IMR-90 (cell line): ENCODE results near the gene DIAPH2. TPM values are rescaled to one million over a fixed set of nuclear protein-coding genes. Genes with fewer than 3 reads are reported as not detected.

Experiments used
- ATAC-seq: fragments of 200-7000 bp; cut with Tn5 transposase; 2 replicates; pipeline ENCODE4 v1.9.1; 2020; ENCODE audit warnings: low read depth, mild to moderate bottlenecking, moderate library complexity
- BruUV-seq: library from RNA; stranded (reverse); fragments of 400-500 nt; replicated peaks from 2 replicates; lab custom pipeline; 2021; lab: Mats Ljungman, UMichigan
- CTCF ChIA-PET: fragments of 300-600 bp; formaldehyde crosslinking; extraction: SDS; loops from one replicate; lab custom pipeline; 2021; ENCODE audit warnings: antibody characterized with exemption; lab: Yijun Ruan, JAX
- POLR2A ChIA-PET: fragments of 300-600 bp; sonication (Branson Sonifier 250); formaldehyde crosslinking; loops from one replicate; lab custom pipeline; 2022; ENCODE audit warnings: antibody characterized with exemption; ENCODE audit not compliant: unreplicated experiment; lab: Charles Lee
- DNase-seq: peaks from one replicate; pipeline ENCODE4 v3.0.0; 2013
- H2AFZ ChIP-seq: replicated peaks from 2 replicates; pipeline ENCODE3; 2013; ENCODE audit warnings: low read length, mild to moderate bottlenecking; ENCODE audit not compliant: poor library complexity
- H2AK5ac ChIP-seq: 2 replicates; pipeline ENCODE4 v1.6.1; 2013; ENCODE audit warnings: low read depth, low read length, inconsistent platforms
- H2AK9ac ChIP-seq: replicated peaks from 2 replicates; pipeline ENCODE3; 2013; ENCODE audit warnings: mild to moderate bottlenecking, low read depth, low read length, moderate library complexity; ENCODE audit not compliant: poor library complexity
- H2BK120ac ChIP-seq: 2 replicates; pipeline ENCODE4 v1.6.1; 2013; ENCODE audit warnings: low read depth, low read length, inconsistent platforms
- H2BK15ac ChIP-seq: 3 replicates; pipeline ENCODE4 v1.6.1; 2013; ENCODE audit warnings: low read depth, low read length, inconsistent platforms
- H2BK20ac ChIP-seq: 2 replicates; pipeline ENCODE4 v1.6.1; 2013; ENCODE audit warnings: low read depth, mild to moderate bottlenecking, inconsistent platforms, low read length, moderate library complexity
- H2BK5ac ChIP-seq: 2 replicates; pipeline ENCODE4 v1.6.1; 2013; ENCODE audit warnings: mild to moderate bottlenecking, low read depth, low read length, inconsistent platforms; ENCODE audit not compliant: poor library complexity, severe bottlenecking
- H3K14ac ChIP-seq: replicated peaks from 2 replicates; pipeline ENCODE4 v1.6.1; 2013; ENCODE audit warnings: low read depth, low read length, inconsistent platforms
- H3K18ac ChIP-seq: 2 replicates; pipeline ENCODE4 v1.6.1; 2013; ENCODE audit warnings: low read depth, low read length, control low read depth
- H3K23ac ChIP-seq: 2 replicates; pipeline ENCODE4 v1.6.1; 2013; ENCODE audit warnings: low read depth, low read length, inconsistent platforms
- H3K27ac ChIP-seq: 2 replicates; pipeline ENCODE4 v1.5.1; 2013; ENCODE audit warnings: mild to moderate bottlenecking, control low read depth, low read length; ENCODE audit not compliant: insufficient read depth
- H3K27me3 ChIP-seq: 2 replicates; pipeline ENCODE4 v1.6.1; 2013; ENCODE audit warnings: low read length; ENCODE audit not compliant: control insufficient read depth, insufficient read depth
- H3K36me3 ChIP-seq: 2 replicates; pipeline ENCODE4 v1.6.1; 2013; ENCODE audit warnings: low read length, mixed read lengths; ENCODE audit not compliant: control insufficient read depth, insufficient read depth
- H3K4ac ChIP-seq: 2 replicates; pipeline ENCODE4 v1.6.1; 2013; ENCODE audit warnings: low read depth, low read length, inconsistent platforms
- H3K4me1 ChIP-seq: 2 replicates; pipeline ENCODE4 v1.6.1; 2013; ENCODE audit warnings: low read length, mixed read lengths; ENCODE audit not compliant: control insufficient read depth, insufficient read depth
- H3K4me2 ChIP-seq: 2 replicates; pipeline ENCODE4 v1.6.1; 2013; ENCODE audit warnings: low read depth, mild to moderate bottlenecking, control low read depth, low read length, moderate library complexity
- H3K4me3 ChIP-seq: 2 replicates; pipeline ENCODE4 v1.5.1; 2013; ENCODE audit warnings: low read depth, mild to moderate bottlenecking, control low read depth, low read length, moderate library complexity; ENCODE audit not compliant: insufficient read depth
- H3K56ac ChIP-seq: 2 replicates; pipeline ENCODE4 v1.6.1; 2013; ENCODE audit warnings: low read length, inconsistent platforms; ENCODE audit not compliant: insufficient read depth; ENCODE audit errors: extremely low read depth
- H3K79me1 ChIP-seq, 2 experiments: 2 replicates each; pipeline ENCODE4 v1.6.1; 2013; ENCODE audit warnings: low read length in 2 of 2, inconsistent platforms in 1 of 2, low read depth in 1 of 2
- H3K9ac ChIP-seq: 2 replicates; pipeline ENCODE4 v1.6.1; 2013; ENCODE audit warnings: low read depth, low read length, control low read depth
- H3K9me1 ChIP-seq: 2 replicates; pipeline ENCODE4 v1.6.1; 2013; ENCODE audit warnings: low read length, inconsistent platforms; ENCODE audit not compliant: insufficient read depth
- H3K9me3 ChIP-seq: 2 replicates; pipeline ENCODE4 v1.6.1; 2013; ENCODE audit warnings: low read length; ENCODE audit not compliant: control insufficient read depth, insufficient read depth
- H4K20me1 ChIP-seq: 2 replicates; pipeline ENCODE4 v1.6.1; 2013; ENCODE audit warnings: low read length, inconsistent platforms; ENCODE audit not compliant: insufficient read depth
- H4K5ac ChIP-seq: 2 replicates; pipeline ENCODE4 v1.6.1; 2013; ENCODE audit warnings: mild to moderate bottlenecking, low read depth, low read length, control low read depth
- H4K8ac ChIP-seq, 2 experiments: 2 replicates each; pipeline ENCODE4 v1.6.1; 2013; ENCODE audit warnings: low read depth in 2 of 2, low read length in 2 of 2, control low read depth in 1 of 2, inconsistent platforms in 1 of 2
- H4K91ac ChIP-seq: 2 replicates; pipeline ENCODE4 v1.6.1; 2013; ENCODE audit warnings: low read depth, low read length, inconsistent platforms; ENCODE audit not compliant: insufficient read depth
- CTCF ChIP-seq: conservative IDR thresholded peaks from 2 replicates; pipeline ENCODE4 v1.5.1; 2012; ENCODE audit warnings: mild to moderate bottlenecking, low read depth, low read length, improper control_type of control experiment
- USF2 ChIP-seq: fragments of 150-350 bp; IDR thresholded peaks from 2 replicates; pipeline ENCODE4 v1.6.1; 2017; ENCODE audit warnings: mild to moderate bottlenecking, antibody characterized with exemption, low read length, low read depth
- WGBS, 2 experiments: methylation state at CpG; one replicate each; pipeline versions ENCODE4 v1.1.5 to v1.1.7; 2013; ENCODE audit warnings: missing lambda C conversion rate in 2 of 2; ENCODE audit not compliant: insufficient read length in 1 of 2; ENCODE audit errors: extremely low coverage in 2 of 2; 5-methylcytosine and 5-hydroxymethylcytosine counted together
- dilution Hi-C: fragments of 300-500 bp; cut with HindIII; formaldehyde crosslinking; loops from one replicate; pipeline ENCODE4 v1.14.3; 2018; ENCODE audit warnings: low sequenced_read_pairs; ENCODE audit not compliant: unreplicated experiment
- in situ Hi-C: fragments of 300-500 bp; cut with MboI; formaldehyde crosslinking; loops from 3 replicates; pipeline ENCODE4 v1.14.3; 2019; ENCODE audit warnings: low sequenced_read_pairs, inconsistent platforms, mixed read lengths
- intact Hi-C: fragments of 100-400 bp; cut with micrococcal nuclease; formaldehyde crosslinking; loops from 2 replicates; pipeline ENCODE4 v1.10.0; 2022
- polyA plus RNA-seq, 3 experiments: library from polyadenylated mRNA; depleted of rRNA; stranded (reverse); fragments of >200 nt; gene quantifications; 2 replicates each; pipeline ENCODE4 v1.2.3, GENCODE V29; 2012; ENCODE audit warnings: low replicate concordance in 1 of 3
- total RNA-seq: library from RNA; depleted of rRNA; stranded (reverse); fragments of >200 nt; gene quantifications from 2 replicates; pipeline ENCODE4 v1.2.3, GENCODE V29; 2012

Gene DIAPH2
- total and polyA plus RNA-seq, 2 of the 4 experiments (the other 2 are of a cell fraction): 3.6 to 19.9 TPM

- no peak overlapping the region for H2BK20ac ChIP-seq
- H3K9me1 ChIP-seq: no peaks in the 10 kb centered on the region
- H3K4me3 ChIP-seq: no peak overlapping the region
- in situ Hi-C loops: no loop called here
- H3K4ac ChIP-seq: no peak overlapping the region
- no peak overlapping the region for H2AFZ ChIP-seq
- H3K4me1 ChIP-seq: no peaks in the 10 kb centered on the region
- no peak overlapping the region for H3K56ac ChIP-seq
- no peak overlapping the region for H2AK9ac ChIP-seq
- no peak overlapping the region for H2AK5ac ChIP-seq
- H4K20me1 ChIP-seq: no peaks in the 10 kb centered on the region; the same call in 1 of the 2 replicates
- no TSS peak for BruUV-seq
- no peak overlapping the region for H4K91ac ChIP-seq
- no peaks in the 10 kb centered on the region for H3K9me3 ChIP-seq
- dilution Hi-C loops: no loop called here
- no peak overlapping the region for H3K27ac ChIP-seq
- H3K23ac ChIP-seq: no peak overlapping the region
- no peak overlapping the region for H4K5ac ChIP-seq
- H3K79me1 ChIP-seq: no peaks in the 10 kb centered on the region
- DNase-seq (no peak), ATAC-seq (no peak)
- intact Hi-C loops: no loop called here
- 66% methylated on average over 2 of the region's 3 CpGs; no CpG with 5 or more reads in 1 of the 2 experiments for WGBS, 2 experiments
- H2BK120ac ChIP-seq: no peak overlapping the region
- no peak overlapping the region for H4K8ac ChIP-seq
- no peak overlapping the region for H3K14ac ChIP-seq
- ChIA-PET CTCF (interaction anchor here (0.6 kb wide), 1 partner anchor 455 kb away, joined by 3 read pairs; no protein-coding TSS in a partner anchor), POLR2A (interaction anchor here (0.6 kb wide), 1 partner anchor 262 kb away, joined by 11 read pairs; no protein-coding TSS in a partner anchor)
- H3K18ac ChIP-seq: no peak overlapping the region
- H2BK5ac ChIP-seq: no peak overlapping the region
- no peaks in the 10 kb centered on the region for H3K36me3 ChIP-seq
- no peaks in the 10 kb centered on the region for H3K27me3 ChIP-seq
- no peak overlapping the region for H3K4me2 ChIP-seq
- TF ChIP-seq CTCF: no peak
- TF ChIP-seq USF2: no peak
- H3K9ac ChIP-seq: no peak overlapping the region
- no peak overlapping the region for H2BK15ac ChIP-seq
Measured at GRCh38 chrX:97046867-97047266, 362.2 kb downstream of the DIAPH2 start.
